ENCODE data around the gene CSNK2B. TPM values are rescaled to one million over a fixed set of nuclear protein-coding genes. Genes with fewer than 3 reads are reported as not detected.

The CSNK2B gene
- total and polyA plus RNA-seq, 11 donors: 111 to 323 (median 124) TPM

DNA sequence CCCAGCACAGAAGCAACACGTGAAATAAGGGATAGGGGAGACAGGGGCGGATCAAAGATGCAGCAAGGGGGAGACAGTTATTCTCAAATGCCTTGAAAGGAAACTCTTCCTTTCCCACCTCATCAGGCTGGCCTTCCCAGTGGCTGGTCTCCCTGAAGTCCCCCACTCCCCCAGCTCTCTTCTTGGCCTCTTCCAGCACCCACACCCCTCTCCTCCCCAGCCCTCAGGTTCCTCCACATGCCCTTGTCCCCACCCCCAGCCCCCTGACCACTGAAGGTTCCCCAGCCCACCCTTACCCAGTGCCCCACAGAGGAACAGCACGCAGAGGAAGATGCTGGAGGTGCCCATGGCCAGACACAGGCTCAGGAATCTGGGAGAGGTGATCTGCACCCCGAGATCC lies 47.6 kb downstream of the CSNK2B start:
- DNase-seq (peak in 1 of 5 donors; percentile 1), ATAC-seq (no peak)
- Histone ChIP-seq H3K27me3 (no peaks in the 10 kb centered on the region), H3K9me3 (no peaks in the 10 kb centered on the region), H3K4me3 (no peak overlapping the region), H3K27ac (no peak overlapping the region), H3K36me3 (no peaks in the 10 kb centered on the region), H3K4me1 (peaks cover 0 to 11% (median 0%) of the 10 kb centered on the region in 12 donors)
- no peak for TF ChIP-seq POLR2A (IDR thresholded peaks at IDR 0.05)
- TF ChIP-seq, protein P1, sequence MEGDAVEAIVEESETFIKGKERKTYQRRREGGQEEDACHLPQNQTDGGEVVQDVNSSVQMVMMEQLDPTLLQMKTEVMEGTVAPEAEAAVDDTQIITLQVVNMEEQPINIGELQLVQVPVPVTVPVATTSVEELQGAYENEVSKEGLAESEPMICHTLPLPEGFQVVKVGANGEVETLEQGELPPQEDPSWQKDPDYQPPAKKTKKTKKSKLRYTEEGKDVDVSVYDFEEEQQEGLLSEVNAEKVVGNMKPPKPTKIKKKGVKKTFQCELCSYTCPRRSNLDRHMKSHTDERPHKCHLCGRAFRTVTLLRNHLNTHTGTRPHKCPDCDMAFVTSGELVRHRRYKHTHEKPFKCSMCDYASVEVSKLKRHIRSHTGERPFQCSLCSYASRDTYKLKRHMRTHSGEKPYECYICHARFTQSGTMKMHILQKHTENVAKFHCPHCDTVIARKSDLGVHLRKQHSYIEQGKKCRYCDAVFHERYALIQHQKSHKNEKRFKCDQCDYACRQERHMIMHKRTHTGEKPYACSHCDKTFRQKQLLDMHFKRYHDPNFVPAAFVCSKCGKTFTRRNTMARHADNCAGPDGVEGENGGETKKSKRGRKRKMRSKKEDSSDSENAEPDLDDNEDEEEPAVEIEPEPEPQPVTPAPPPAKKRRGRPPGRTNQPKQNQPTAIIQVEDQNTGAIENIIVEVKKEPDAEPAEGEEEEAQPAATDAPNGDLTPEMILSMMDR (IDR thresholded peaks at IDR 0.05): no peak
- WGBS, 4 donors: 63 to 72% (median 67%) methylated on average over 3 to 4 of the region's 4 CpGs
- intact Hi-C loops (cut with DNase I): no loop called here

DNA sequence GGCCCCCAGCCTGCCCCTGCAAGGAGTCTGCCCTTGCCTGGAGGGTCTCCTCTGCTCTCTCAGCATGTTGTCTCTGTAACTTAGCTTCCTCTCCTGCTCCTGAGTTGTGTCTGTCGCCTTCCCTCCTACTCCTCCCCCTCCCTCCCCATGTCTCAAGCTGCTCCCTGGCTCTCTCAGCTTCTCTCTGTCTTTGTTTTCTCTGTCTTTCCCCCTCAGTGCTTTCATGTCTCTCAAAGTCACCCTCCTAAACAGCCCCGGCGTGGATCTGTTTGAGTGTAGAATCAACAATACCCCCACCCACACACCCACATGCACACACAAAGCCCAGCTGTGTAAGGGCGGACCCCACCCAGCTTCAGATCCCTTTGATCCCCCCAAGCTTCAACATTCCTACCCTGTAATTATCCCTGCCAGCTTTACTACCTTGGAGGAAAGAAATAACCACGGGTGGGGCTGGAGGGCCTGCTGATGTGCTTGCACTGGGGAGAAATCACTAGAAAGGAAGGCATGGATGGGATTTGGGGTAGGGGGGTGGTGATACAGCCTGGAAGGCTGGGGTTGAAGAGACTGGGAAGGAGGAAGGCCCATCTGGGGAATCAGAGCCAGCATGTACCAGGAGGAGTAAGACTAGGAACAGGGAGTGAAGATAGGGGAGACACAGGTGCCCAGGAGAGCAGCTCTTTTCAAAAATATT lies 48.3 kb downstream of the CSNK2B start:
- Histone ChIP-seq H3K4me1 (peaks cover 0 to 11% (median 0%) of the 10 kb centered on the region in 12 donors), H3K9me3 (no peaks in the 10 kb centered on the region), H3K4me3 (no peak overlapping the region), H3K27ac (no peak overlapping the region), H3K36me3 (no peaks in the 10 kb centered on the region), H3K27me3 (no peaks in the 10 kb centered on the region)
- intact Hi-C loops (cut with DNase I): no loop called here
- ATAC-seq (no peak), DNase-seq (peak in 1 of 5 donors; percentile 2)
- 47 to 53% (median 49%) methylated on average over 5 of the region's 5 CpGs for WGBS, 4 donors
- TF ChIP-seq, protein P1 (IDR thresholded peaks at IDR 0.05): no peak

DNA sequence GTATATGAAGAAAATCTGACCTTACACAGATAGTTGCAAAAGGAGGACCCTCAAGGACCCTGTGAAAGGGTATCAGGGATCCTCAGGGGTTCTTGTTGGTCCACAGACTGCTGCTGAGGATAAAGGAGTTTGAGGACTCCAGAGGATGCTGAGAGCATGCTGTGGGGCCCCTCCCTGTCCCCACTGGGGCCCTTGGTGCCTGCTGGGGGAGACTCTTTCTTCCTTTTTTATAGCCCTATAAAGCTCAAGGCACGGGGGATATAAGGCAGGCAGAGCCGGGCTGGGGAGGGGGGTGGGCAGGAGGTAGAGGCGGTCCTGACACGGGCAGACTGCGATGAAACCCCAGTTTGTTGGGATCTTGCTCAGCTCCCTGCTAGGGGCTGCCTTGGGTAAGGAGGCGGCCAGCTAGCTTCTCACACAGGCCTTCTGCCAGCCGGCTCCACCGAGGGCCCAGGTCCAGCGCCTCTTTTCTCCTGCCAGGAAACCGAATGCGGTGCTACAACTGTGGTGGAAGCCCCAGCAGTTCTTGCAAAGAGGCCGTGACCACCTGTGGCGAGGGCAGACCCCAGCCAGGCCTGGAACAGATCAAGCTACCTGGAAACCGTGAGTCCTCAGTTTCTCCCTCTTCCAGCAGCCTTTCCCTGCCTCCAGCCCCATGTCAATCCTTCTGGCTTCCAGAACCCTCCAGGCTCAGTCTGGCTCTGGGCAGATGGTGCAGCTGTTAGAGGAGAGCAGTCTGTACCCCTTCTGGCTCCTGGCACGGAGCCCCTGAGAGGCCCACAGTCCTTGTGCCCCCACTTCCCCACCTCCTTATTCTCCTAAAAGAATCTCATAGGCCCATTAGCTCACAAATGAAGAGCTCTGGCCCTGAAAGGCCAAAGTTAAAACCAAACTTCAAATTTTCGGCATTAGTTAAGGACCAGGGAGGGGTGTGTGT lies 49.4 kb downstream of the CSNK2B start, which contains the start of gene LY6G6D:
LY6G6D (plus strand) TSS at position 327 of the 937 bp plus-strand sequence; CDS start at position 335, 8 bp downstream.
- Histone ChIP-seq H3K9me3 (no peaks in the 10 kb centered on the region), H3K27ac (peak within 1 kb of the TSS in 1 of 12 donors; percentile 51), H3K27me3 (no peaks in the 10 kb centered on the region), H3K4me1 (peaks cover 0 to 11% (median 0%) of the 10 kb centered on the region in 12 donors), H3K4me3 (no peak within 1 kb of the TSS), H3K36me3 (no peaks in the 10 kb centered on the region)
- WGBS, 4 donors: 72 to 81% (median 80%) methylated on average over 16 of the region's 16 CpGs
- TF ChIP-seq, protein P1 (IDR thresholded peaks at IDR 0.05): no peak
- TF ChIP-seq POLR2A (IDR thresholded peaks at IDR 0.05): no peak
- no peak for ATAC-seq
- DNase-seq: peak in 1 of 5 donors; percentile 6
- intact Hi-C loops (cut with DNase I): no loop called here
